ENCODE data around the gene NPRL2.

Gene NPRL2

GRCh38 chr3:50304601-50305000 lies 46.0 kb downstream of the NPRL2 start:
- no peak overlapping the region for H3K27ac ChIP-seq
- no peak for DNase-seq (ENCODE audit: low spot score)
- no peak for TF ChIP-seq CTCF (IDR thresholded peaks at IDR 0.05)
- no peak overlapping the region for H3K4me3 ChIP-seq

GRCh38 chr3:50303013-50303815 lies 47.4 kb downstream of the NPRL2 start, which contains the start of gene HYAL1:
TSS of gene HYAL1 (minus strand) at chr3:50303574. CDS start at chr3:50302956, 618 bp downstream.
- no peak for TF ChIP-seq CTCF (IDR thresholded peaks at IDR 0.05)
- peak; percentile 82 for DNase-seq (ENCODE audit: low spot score)
- peak within 1 kb of the TSS; percentile 48 for H3K4me3 ChIP-seq
- H3K27ac ChIP-seq: peak within 1 kb of the TSS; percentile 23 to 81

GRCh38 chr3:50302095-50303012 lies 48.2 kb downstream of the NPRL2 start:
- no peak for TF ChIP-seq CTCF (IDR thresholded peaks at IDR 0.05)
- Histone ChIP-seq H3K27ac (peak overlapping the region; percentile 23 to 81), H3K4me3 (peak overlapping the region; percentile 48)
- DNase-seq (ENCODE audit: low spot score): peak; percentile 75

- DNase-seq (ENCODE audit: low spot score): peak; percentile 78
- Histone ChIP-seq H3K27ac (peak overlapping the region; percentile 91 to 92), H3K4me3 (peak overlapping the region; percentile 74)
- TF ChIP-seq CTCF (IDR thresholded peaks at IDR 0.05): no peak
These were observed 49.8 kb downstream of the NPRL2 start for GRCh38 chr3:50300681-50301254.

- Histone ChIP-seq H3K4me3 (peak overlapping the region; percentile 74), H3K27ac (peak overlapping the region; percentile 91 to 92)
- TF ChIP-seq CTCF (IDR thresholded peaks at IDR 0.05): no peak
- no peak for DNase-seq (ENCODE audit: low spot score)
These were observed 50.5 kb downstream of the NPRL2 start for GRCh38 chr3:50299929-50300680.

GRCh38 chr3:50299638-50299928 lies 51.0 kb downstream of the NPRL2 start:
- peak overlapping the region; percentile 91 to 92 for H3K27ac ChIP-seq
- peak overlapping the region; percentile 74 for H3K4me3 ChIP-seq
- no peak for TF ChIP-seq CTCF (IDR thresholded peaks at IDR 0.05)
- DNase-seq (ENCODE audit: low spot score): no peak
